Caki2 (cell line): Measurements from ENCODE around the gene ADGRL4. TPM values are rescaled to one million over a fixed set of nuclear protein-coding genes. Genes with fewer than 3 reads are reported as not detected.
"Not testable (repeated sequence)": the region's sequence is repeated elsewhere in the genome, so short reads cannot be mapped to it uniquely, and the experiment has no call there.

Experiments
- DNase-seq: peaks from one replicate; pipeline ENCODE4 v3.0.0-alpha.2; 2015; ENCODE audit warnings: low read depth
- in situ Hi-C: cut with HindIII; loops from 2 replicates; pipeline ENCODE4 v1.10.0; 2016; ENCODE audit warnings: low sequenced_read_pairs, low pct_unique_long_range_greater_than_20kb, mixed read lengths
- total RNA-seq: library from RNA; depleted of rRNA; stranded (reverse); fragments of >200 nt; shearing (Covaris generic); gene quantifications from 2 replicates; pipeline ENCODE4 v1.2.3, GENCODE V29; 2014; ENCODE audit warnings: low replicate concordance; rRNA removed

ADGRL4 gene
- total RNA-seq = not detected in 2 replicates

- in situ Hi-C loops = no loop called here
- no peak for DNase-seq
Observed at GRCh38 chr1:79006564-79006963, at the start of gene ADGRL4. Gene ADGRL4, minus strand, starts transcription at chr1:79006730. Its CDS starts 76 bp downstream, at chr1:79006654.

- DNase-seq = no peak
Observed at GRCh38 chr1:79055856-79056255, 49.3 kb upstream of the ADGRL4 start.

GRCh38 chr1:79052829-79053449, 46.4 kb upstream of the ADGRL4 start:
- in situ Hi-C loops = no loop called here
- peak; percentile 27 for DNase-seq

More at GRCh38 chr1:79055856-79056255, 49.3 kb upstream of the ADGRL4 start:
- in situ Hi-C loops = no loop called here

- in situ Hi-C loops = no loop called here
- no peak for DNase-seq
Observed at GRCh38 chr1:79044974-79045650, 38.6 kb upstream of the ADGRL4 start.

- in situ Hi-C loops = no loop called here
- no peak for DNase-seq
Observed at GRCh38 chr1:79043506-79043905, 37.0 kb upstream of the ADGRL4 start.

GRCh38 chr1:79042539-79042938, 36.0 kb upstream of the ADGRL4 start:
- in situ Hi-C loops = no loop called here

GRCh38 chr1:79042117-79042516, 35.6 kb upstream of the ADGRL4 start:
- in situ Hi-C loops = no loop called here
- DNase-seq = no peak

More at GRCh38 chr1:79042539-79042938, 36.0 kb upstream of the ADGRL4 start:
- DNase-seq = no peak

- DNase-seq = no peak
- in situ Hi-C loops = no loop called here
Observed at GRCh38 chr1:79041666-79042065, 35.1 kb upstream of the ADGRL4 start.

GRCh38 chr1:79040424-79041082, 34.0 kb upstream of the ADGRL4 start:
- in situ Hi-C loops = no loop called here

GRCh38 chr1:79037085-79037484, 30.6 kb upstream of the ADGRL4 start:
- DNase-seq = no peak

More at GRCh38 chr1:79040424-79041082, 34.0 kb upstream of the ADGRL4 start:
- no peak for DNase-seq

GRCh38 chr1:79012500-79012899, 6.0 kb upstream of the ADGRL4 start:
- DNase-seq = no peak
- in situ Hi-C loops = no loop called here

More at GRCh38 chr1:79037085-79037484, 30.6 kb upstream of the ADGRL4 start:
- in situ Hi-C loops = no loop called here

- in situ Hi-C loops = no loop called here
- no peak for DNase-seq
Observed at GRCh38 chr1:79010589-79010988, 4.1 kb upstream of the ADGRL4 start.

GRCh38 chr1:79005945-79006344, 585 bp downstream of the ADGRL4 start:
- in situ Hi-C loops = no loop called here
- DNase-seq = no peak

- in situ Hi-C loops = no loop called here
- DNase-seq = no peak
Observed at GRCh38 chr1:79004916-79005315, 1.6 kb downstream of the ADGRL4 start.

GRCh38 chr1:78996791-78997190, 9.7 kb downstream of the ADGRL4 start:
- no peak for DNase-seq
- in situ Hi-C loops = no loop called here

GRCh38 chr1:78987042-78987441, 19.5 kb downstream of the ADGRL4 start:
- no peak for DNase-seq
- in situ Hi-C loops = no loop called here

GRCh38 chr1:78980511-78980910, 26.0 kb downstream of the ADGRL4 start:
- in situ Hi-C loops = no loop called here
- no peak for DNase-seq

- no peak for DNase-seq
- in situ Hi-C loops = no loop called here
Observed at GRCh38 chr1:78972723-78973122, 33.8 kb downstream of the ADGRL4 start.

- DNase-seq, in situ Hi-C loops: not testable (repeated sequence)
Observed at GRCh38 chr1:78967091-78967490, 39.4 kb downstream of the ADGRL4 start.
